Stimulated activated CD8-positive, alpha-beta memory T cell treated with anti-CD3 and anti-CD28 coated beads, Interleukin-15, amount 100 ng/mL, for 4 hours (primary cell): Measurements from ENCODE around the gene GRK1.
"Not testable (repeated sequence)": the region's sequence is repeated elsewhere in the genome, so short reads cannot be mapped to it uniquely, and the experiment has no call there.

Experiments
- DNase-seq, 2 donors: peaks; one replicate each; pipeline ENCODE4 v3.0.0-alpha.2; 2020; ENCODE audit warnings: low read depth in 2 of 2

GRK1 gene

GRCh38 chr13:113743366-113744195 lies 76.6 kb downstream of the GRK1 start:
- DNase-seq, result no peak

- no peak for DNase-seq
These were observed 77.4 kb downstream of the GRK1 start for GRCh38 chr13:113744197-113745000.

GRCh38 chr13:113745059-113745458 lies 78.0 kb downstream of the GRK1 start:
- DNase-seq, result no peak

- DNase-seq, result not testable (repeated sequence)
These were observed 78.6 kb downstream of the GRK1 start for GRCh38 chr13:113745500-113746142.

- no peak for DNase-seq
These were observed 79.1 kb downstream of the GRK1 start for GRCh38 chr13:113746143-113746525.

- DNase-seq, result no peak
These were observed 79.7 kb downstream of the GRK1 start for GRCh38 chr13:113746671-113747070.

- no peak for DNase-seq
These were observed 80.3 kb downstream of the GRK1 start for GRCh38 chr13:113747291-113747833.

GRCh38 chr13:113748101-113748861 lies 81.3 kb downstream of the GRK1 start:
- no peak for DNase-seq

- DNase-seq, result no peak
These were observed 81.9 kb downstream of the GRK1 start for GRCh38 chr13:113748862-113749451.

GRCh38 chr13:113749507-113749906 lies 82.5 kb downstream of the GRK1 start:
- no peak for DNase-seq

- no peak for DNase-seq
These were observed 82.9 kb downstream of the GRK1 start for GRCh38 chr13:113749967-113750366.

GRCh38 chr13:113750554-113751399 lies 83.8 kb downstream of the GRK1 start:
- DNase-seq, result no peak

- DNase-seq, result no peak
These were observed 84.5 kb downstream of the GRK1 start for GRCh38 chr13:113751491-113751890.

- not testable (repeated sequence) for DNase-seq
These were observed 85.4 kb downstream of the GRK1 start for GRCh38 chr13:113752211-113752986.

- no peak for DNase-seq
These were observed 86.2 kb downstream of the GRK1 start for GRCh38 chr13:113753171-113753570.

GRCh38 chr13:113754242-113754641 lies 87.2 kb downstream of the GRK1 start:
- no peak for DNase-seq

GRCh38 chr13:113754691-113755090 lies 87.7 kb downstream of the GRK1 start:
- no peak for DNase-seq

GRCh38 chr13:113756441-113757097 lies 89.5 kb downstream of the GRK1 start:
- DNase-seq, result no peak
